Vagina (tissue), 2 donors: ENCODE data around the gene PDZK1.

Source experiments
- CTCF ChIP-seq, 3 experiments: fragments of 450-650 bp in 2 of 3; fragments of 200-600 bp in 1 of 3; sonication (generic) in 1 of 3; IDR thresholded peaks; one replicate each; pipeline ENCODE4 v1.5.1; 2017 to 2019; ENCODE audit warnings: antibody characterized with exemption in 3 of 3, mild to moderate bottlenecking in 2 of 3, moderate library complexity in 2 of 3
- POLR2A ChIP-seq, 2 donors: fragments of 450-650 bp; IDR thresholded peaks; one replicate each; pipeline ENCODE4 v1.6.1; 2017; ENCODE audit warnings: antibody characterized with exemption in 2 of 2, mild to moderate bottlenecking in 2 of 2, moderate library complexity in 2 of 2
- POLR2AphosphoS5 ChIP-seq, 2 donors: sonication (generic); formaldehyde crosslinking; IDR thresholded peaks; one replicate each; pipeline ENCODE4 v1.9.0; 2017; ENCODE audit warnings: antibody characterized with exemption in 2 of 2, mild to moderate bottlenecking in 2 of 2, low read depth in 1 of 2; ENCODE audit not compliant: insufficient read depth in 1 of 2

GRCh38 chr1:145750426-145750825, 43.3 kb upstream of the PDZK1 start:
- TF ChIP-seq POLR2AphosphoS5 (IDR thresholded peaks at IDR 0.05; ENCODE audit: insufficient read depth in 1 of 2, low read depth in 1 of 2) (no peak), CTCF (IDR thresholded peaks at IDR 0.05) (no peak), POLR2A (IDR thresholded peaks at IDR 0.05) (no peak)
